Heart left ventricle (tissue), 16 donors: Measurements from ENCODE around the gene SOWAHC. TPM values are rescaled to one million over a fixed set of nuclear protein-coding genes. Genes with fewer than 3 reads are reported as not detected.

Experiments
- ATAC-seq, 4 donors: fragments of 200-7000 bp; cut with Tn5 transposase; one replicate each; pipeline ENCODE4 v1.9.1; 2020 to 2022; ENCODE audit warnings: moderate library complexity in 4 of 4, mild to moderate bottlenecking in 3 of 4, moderate number of reproducible peaks in 1 of 4
- DNase-seq, 5 donors: peaks; one replicate each; pipeline ENCODE4 v3.0.0-alpha.2; 2020
- H3K27ac ChIP-seq, 12 donors: fragments of 200-600 bp; sonication (generic) in 4 of 12; one replicate each; pipeline versions ENCODE4 v1.5.0 to v1.8.0; 2016 to 2022; ENCODE audit warnings: mild to moderate bottlenecking in 2 of 12
- H3K27me3 ChIP-seq, 9 donors: fragments of 200-600 bp; sonication (generic) in 2 of 9; one replicate each; pipeline versions ENCODE4 v1.5.1 to v1.8.0; 2016 to 2022; ENCODE audit warnings: mild to moderate bottlenecking in 3 of 9
- H3K36me3 ChIP-seq, 9 donors: fragments of 200-600 bp; sonication (generic) in 2 of 9; one replicate each; pipeline versions ENCODE4 v1.5.0 to v1.8.0; 2018 to 2022; ENCODE audit warnings: mild to moderate bottlenecking in 2 of 9
- H3K4me1 ChIP-seq, 12 donors: fragments of 200-600 bp; sonication (generic) in 4 of 12; one replicate each; pipeline versions ENCODE4 v1.5.0 to v1.8.0; 2016 to 2022; ENCODE audit warnings: mild to moderate bottlenecking in 3 of 12
- H3K4me3 ChIP-seq, 12 donors: fragments of 200-600 bp; sonication (generic) in 4 of 12; one replicate each; pipeline versions ENCODE4 v1.5.0 to v1.8.0; 2017 to 2022; ENCODE audit warnings: mild to moderate bottlenecking in 9 of 12, moderate library complexity in 4 of 12
- H3K9me3 ChIP-seq, 12 donors: fragments of 200-600 bp; sonication (generic) in 4 of 12; one replicate each; pipeline versions ENCODE4 v1.5.0 to v1.8.0; 2016 to 2022; ENCODE audit warnings: mild to moderate bottlenecking in 1 of 12
- POLR2A ChIP-seq, 2 donors: fragments of 450-650 bp; IDR thresholded peaks; one replicate each; pipeline ENCODE4 v1.6.1; 2017; ENCODE audit warnings: antibody characterized with exemption in 2 of 2, mild to moderate bottlenecking in 2 of 2, moderate library complexity in 2 of 2
- WGBS, 4 donors: extraction: QIAGEN DNeasy Blood & Tissue Kit in 2 of 4; methylation state at CpG; one replicate each; pipeline versions ENCODE4 v1.1.5 to v1.1.7; 2013 to 2018; 5-methylcytosine and 5-hydroxymethylcytosine counted together
- intact Hi-C, 10 donors: fragments of 100-400 bp; cut with DNase I; formaldehyde crosslinking; loops; one replicate each; pipeline versions ENCODE4 v1.11.1 to v1.14.2; 2022
- polyA plus RNA-seq, 2 donors: library from polyadenylated mRNA; stranded (reverse); fragments of 200-250 nt; gene quantifications; one replicate each; pipeline ENCODE4 v1.2.3, GENCODE V29; 2013
- total RNA-seq, 9 donors: library from RNA; depleted of rRNA in 2 of 9; stranded (reverse); fragments of >200 nt in 2 of 9; fragmentation: NEBNext Ultra II Directional in 3 of 9; extraction: Animal tissue kit (Norgen Biotek cat#: 25700) in 3 of 9; gene quantifications; one replicate each; pipeline versions ENCODE4 v1.1.0 to v1.2.4, GENCODE V29; 2016 to 2023
- TF ChIP-seq, protein P1 (sequence below), 12 donors: fragments of 200-600 bp; sonication (generic) in 4 of 12; IDR thresholded peaks; one replicate each; pipeline versions ENCODE4 v1.5.0 to v1.8.0; 2018 to 2022; ENCODE audit warnings: antibody characterized with exemption in 12 of 12, mild to moderate bottlenecking in 5 of 12
- donor health status: ischemic (EF 13 %, LVEDD 7.1; RV severe dilation, severe dysfunction).
- donor health status: healthy with polysubstance abuse.
- donor health status: DM: no; HTN: yes; CAD: no.
- donor health status: DM: no; HTN: no; CAD: no.
- donor health status: ischemic (EF 25% LVEDD 6.9; RV normal size, moderate dysfunction).
- donor health status: ischemic (EF 25% LVEDD 5.7; RV mildly dilated, moderate dysfunction).
- donor health status: healthy.
- donor health status: DM: yes; HTN: yes; CAD: no.
- donor health status: ischemic (EF 35%, LVEDD 5.7; RV mildly dilated, moderate dysfunction).
- donor health status: nonischemic (EF 11% LVEDD 7.7; RV severe dilation, severe dysfunction).
- donor health status: DM: yes; HTN: yes; CAD: no.
- donor health status: PGD.
- donor health status: ischemic (EF 29% LVEDD 5.4; RV normal size, mild dysfunction).
- donor health status: nonischemic (EF 23%, LVEDD 6.1; RV moderate dilation, normal function).

The SOWAHC gene
- total and polyA plus RNA-seq, 11 donors: 0.91 to 4.2 (median 1.8) TPM

DNA sequence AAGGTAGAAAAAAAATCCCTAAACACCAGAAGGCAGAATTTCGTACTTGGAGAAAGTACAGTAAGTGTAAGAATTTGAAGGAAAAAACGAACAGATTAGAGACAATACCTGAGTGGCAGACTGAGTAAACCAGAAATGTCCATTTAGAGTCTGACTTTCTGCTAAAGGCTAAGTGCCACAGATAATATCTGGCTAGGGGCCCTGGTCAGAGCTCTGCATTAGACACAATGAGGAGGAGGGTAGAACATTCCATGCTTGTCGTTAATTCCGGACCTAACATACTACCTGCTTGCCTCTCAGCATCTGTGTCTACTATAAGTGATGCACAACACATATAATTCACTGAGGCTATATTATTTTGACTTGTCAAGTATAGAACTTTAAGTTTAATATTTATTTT, 18.5 kb upstream of the SOWAHC start:
- 69 to 75% (median 72%) methylated on average over 4 of the region's 4 CpGs for WGBS, 4 donors
- no peak overlapping the region for H3K4me3 ChIP-seq
- no peaks in the 10 kb centered on the region for H3K27me3 ChIP-seq
- DNase-seq (no peak), ATAC-seq (no peak)
- H3K27ac ChIP-seq: no peak overlapping the region
- H3K4me1 ChIP-seq: peaks cover 0 to 11% (median 0%) of the 10 kb centered on the region in 12 donors
- intact Hi-C loops: loop anchor here in 1 of 10 donors (5.0 kb wide), 1 partner anchor 48 kb away; no protein-coding TSS in a partner anchor
- no peaks in the 10 kb centered on the region for H3K9me3 ChIP-seq
- H3K36me3 ChIP-seq: peaks cover 0 to 19% (median 4%) of the 10 kb centered on the region in 9 donors
- no peak for TF ChIP-seq POLR2A (IDR thresholded peaks at IDR 0.05)
- TF ChIP-seq, protein P1, sequence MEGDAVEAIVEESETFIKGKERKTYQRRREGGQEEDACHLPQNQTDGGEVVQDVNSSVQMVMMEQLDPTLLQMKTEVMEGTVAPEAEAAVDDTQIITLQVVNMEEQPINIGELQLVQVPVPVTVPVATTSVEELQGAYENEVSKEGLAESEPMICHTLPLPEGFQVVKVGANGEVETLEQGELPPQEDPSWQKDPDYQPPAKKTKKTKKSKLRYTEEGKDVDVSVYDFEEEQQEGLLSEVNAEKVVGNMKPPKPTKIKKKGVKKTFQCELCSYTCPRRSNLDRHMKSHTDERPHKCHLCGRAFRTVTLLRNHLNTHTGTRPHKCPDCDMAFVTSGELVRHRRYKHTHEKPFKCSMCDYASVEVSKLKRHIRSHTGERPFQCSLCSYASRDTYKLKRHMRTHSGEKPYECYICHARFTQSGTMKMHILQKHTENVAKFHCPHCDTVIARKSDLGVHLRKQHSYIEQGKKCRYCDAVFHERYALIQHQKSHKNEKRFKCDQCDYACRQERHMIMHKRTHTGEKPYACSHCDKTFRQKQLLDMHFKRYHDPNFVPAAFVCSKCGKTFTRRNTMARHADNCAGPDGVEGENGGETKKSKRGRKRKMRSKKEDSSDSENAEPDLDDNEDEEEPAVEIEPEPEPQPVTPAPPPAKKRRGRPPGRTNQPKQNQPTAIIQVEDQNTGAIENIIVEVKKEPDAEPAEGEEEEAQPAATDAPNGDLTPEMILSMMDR (IDR thresholded peaks at IDR 0.05): no peak

DNA sequence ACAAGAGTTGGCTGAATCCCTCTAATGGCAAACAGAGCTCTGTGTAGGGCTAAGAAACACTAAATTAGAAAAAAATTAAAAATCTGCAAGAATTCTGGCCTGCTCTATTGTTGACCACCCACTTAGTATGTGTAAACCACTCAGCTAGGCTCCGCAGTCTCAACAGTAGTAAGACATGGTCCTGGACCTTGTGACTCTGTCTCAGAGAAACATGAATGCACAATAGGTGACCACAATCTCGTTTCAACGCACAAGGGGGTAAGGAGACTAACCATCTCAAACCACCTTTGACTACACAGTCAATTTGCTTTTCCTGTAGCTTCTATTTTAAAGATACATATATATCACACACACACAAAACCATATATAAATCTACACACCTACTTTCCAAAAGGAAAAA, 16.9 kb upstream of the SOWAHC start:
- Histone ChIP-seq H3K4me3 (no peak overlapping the region), H3K4me1 (peaks cover 0 to 16% (median 5%) of the 10 kb centered on the region in 12 donors), H3K9me3 (no peaks in the 10 kb centered on the region), H3K27me3 (no peaks in the 10 kb centered on the region), H3K36me3 (peaks cover 0 to 9% (median 3%) of the 10 kb centered on the region in 9 donors), H3K27ac (no peak overlapping the region)
- intact Hi-C loops: loop anchor here in 1 of 10 donors (5.0 kb wide), 1 partner anchor 50 kb away; no protein-coding TSS in a partner anchor
- WGBS, 4 donors: 89 to 93% (median 93%) methylated on average over 3 of the region's 3 CpGs
- DNase-seq (no peak), ATAC-seq (no peak)
- TF ChIP-seq, protein P1 (IDR thresholded peaks at IDR 0.05): no peak
- no peak for TF ChIP-seq POLR2A (IDR thresholded peaks at IDR 0.05)

DNA sequence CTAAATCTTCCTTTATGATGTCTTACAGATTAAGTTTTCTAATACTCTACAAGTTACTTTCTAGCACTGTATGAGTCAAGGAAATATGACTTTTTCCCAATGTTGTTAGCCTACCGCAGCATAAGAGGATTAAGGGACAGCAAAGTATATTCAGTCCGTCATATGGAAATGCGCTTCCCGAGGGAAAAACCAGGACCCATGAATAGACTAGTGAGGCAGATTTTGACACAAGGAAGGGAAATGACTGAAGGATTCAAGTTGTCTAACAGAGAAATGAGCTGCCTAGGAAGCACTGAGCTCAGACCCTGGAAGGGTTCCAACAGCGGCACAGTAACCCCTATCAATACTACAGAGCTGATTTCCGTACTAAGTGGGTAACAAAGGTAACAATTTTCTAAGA, 12.4 kb upstream of the SOWAHC start:
- no peaks in the 10 kb centered on the region for H3K27me3 ChIP-seq
- peaks cover 0 to 30% (median 10%) of the 10 kb centered on the region in 12 donors for H3K4me1 ChIP-seq
- WGBS, 4 donors: 41 to 53% (median 44%) methylated on average over 6 of the region's 6 CpGs
- no peak overlapping the region for H3K4me3 ChIP-seq
- no peaks in the 10 kb centered on the region for H3K9me3 ChIP-seq
- no peak for TF ChIP-seq POLR2A (IDR thresholded peaks at IDR 0.05)
- H3K27ac ChIP-seq: no peak overlapping the region
- DNase-seq (no peak), ATAC-seq (peak in 1 of 4 donors; percentile 68)
- H3K36me3 ChIP-seq: no peaks in the 10 kb centered on the region
- intact Hi-C loops: loop anchor here in 2 of 10 donors (10.0 kb wide), 1 partner anchor 47 kb away; no protein-coding TSS in a partner anchor

DNA sequence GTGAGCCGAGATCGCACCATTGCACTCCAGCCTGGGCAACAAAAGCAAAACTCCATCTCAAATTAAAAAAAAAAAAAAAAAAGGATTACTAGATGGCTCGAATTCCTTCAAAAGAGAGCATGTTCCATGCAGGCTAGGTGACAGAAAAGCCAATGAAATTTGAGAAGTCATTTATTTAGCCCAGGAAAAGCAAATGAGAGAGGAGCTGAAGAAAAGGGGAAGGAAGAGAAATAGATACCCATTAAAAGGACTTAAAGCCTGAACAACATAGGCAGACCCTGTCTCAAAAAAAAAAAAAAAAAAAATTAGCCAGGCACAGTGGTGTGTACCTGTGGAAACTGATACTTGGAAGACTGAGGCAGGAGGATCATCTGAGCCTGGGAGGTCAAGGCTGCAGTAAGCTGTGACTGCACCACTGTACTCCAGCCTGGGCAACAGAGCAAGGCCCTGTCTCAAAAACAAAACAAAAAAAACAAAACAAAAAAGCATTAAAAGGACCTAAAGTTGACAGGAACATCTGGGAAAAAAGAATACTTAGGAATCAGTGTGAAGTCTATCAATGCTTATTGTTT, 11.5 kb upstream of the SOWAHC start:
- H3K4me1 ChIP-seq: peaks cover 0 to 36% (median 10%) of the 10 kb centered on the region in 12 donors
- no peak overlapping the region for H3K4me3 ChIP-seq
- H3K36me3 ChIP-seq: no peaks in the 10 kb centered on the region
- no peak overlapping the region for H3K27ac ChIP-seq
- no peaks in the 10 kb centered on the region for H3K9me3 ChIP-seq
- intact Hi-C loops: loop anchor here in 2 of 10 donors (10.0 kb wide), 1 partner anchor 48 kb away; no protein-coding TSS in a partner anchor
- 87 to 93% (median 89%) methylated on average over 3 of the region's 3 CpGs for WGBS, 4 donors
- no peak for DNase-seq
- ATAC-seq: no peak
- peaks cover 0 to 3% (median 0%) of the 10 kb centered on the region in 9 donors for H3K27me3 ChIP-seq
- no peak for TF ChIP-seq POLR2A (IDR thresholded peaks at IDR 0.05)
- TF ChIP-seq, protein P1 (IDR thresholded peaks at IDR 0.05): no peak
